GM19455 (cell line): Measurements from ENCODE around the gene HOXA4.

Experiments
- ATAC-seq: cut with Tn5 transposase; IDR thresholded peaks from one replicate; pipeline ENCODE4 v1.9.1; 2021; ENCODE audit not compliant: unreplicated experiment

The HOXA4 gene

DNA sequence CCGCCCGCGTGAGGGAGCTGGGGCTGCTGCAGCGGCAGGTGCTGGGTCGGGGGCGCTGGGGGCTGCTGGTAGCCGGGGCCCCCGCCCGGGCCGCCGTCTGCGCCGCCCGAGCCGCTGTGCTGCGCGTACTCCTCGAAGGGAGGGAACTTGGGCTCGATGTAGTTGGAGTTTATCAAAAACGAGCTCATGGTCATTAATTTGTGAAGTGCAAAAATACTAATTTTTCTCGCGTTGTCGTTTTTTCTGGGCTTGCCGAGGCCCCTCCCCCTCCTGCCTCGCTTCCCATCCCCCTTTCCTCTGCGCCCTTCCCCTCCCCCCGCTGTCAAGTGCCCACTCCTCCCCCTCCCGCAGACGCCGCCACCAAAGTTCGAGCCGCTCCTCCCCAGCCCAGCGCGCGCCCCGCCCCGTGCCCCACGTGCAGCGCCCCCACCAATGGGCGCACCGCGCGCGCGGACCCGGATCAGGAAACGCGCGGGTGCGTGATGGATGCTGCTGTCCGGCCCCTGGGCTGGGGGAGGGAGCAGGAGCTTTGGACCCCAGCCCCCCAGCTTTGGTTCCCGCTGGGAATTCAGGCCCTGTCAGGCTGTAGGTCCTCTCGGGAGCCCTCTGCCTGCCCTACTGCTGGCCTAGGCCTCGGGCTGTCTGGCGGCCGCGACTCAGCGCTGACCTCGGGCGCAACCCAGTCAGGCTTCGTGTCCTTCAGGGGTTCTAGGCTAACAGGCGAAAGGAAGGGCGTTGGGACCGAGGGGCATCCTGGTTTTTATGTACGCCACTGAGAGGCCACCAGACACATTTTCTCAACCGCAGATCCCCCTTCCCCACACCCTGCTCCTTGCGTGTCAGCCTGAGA, at the start of gene HOXA4:
Gene HOXA4, minus strand, starts transcription at position 218 of the 850 bp plus-strand sequence. Its CDS starts 24 bp downstream, at position 194.
- peak; percentile 69 for ATAC-seq

- no peak for ATAC-seq
Measured at GRCh38 chr7:27179503-27180430, 49.2 kb upstream of the HOXA4 start.

DNA sequence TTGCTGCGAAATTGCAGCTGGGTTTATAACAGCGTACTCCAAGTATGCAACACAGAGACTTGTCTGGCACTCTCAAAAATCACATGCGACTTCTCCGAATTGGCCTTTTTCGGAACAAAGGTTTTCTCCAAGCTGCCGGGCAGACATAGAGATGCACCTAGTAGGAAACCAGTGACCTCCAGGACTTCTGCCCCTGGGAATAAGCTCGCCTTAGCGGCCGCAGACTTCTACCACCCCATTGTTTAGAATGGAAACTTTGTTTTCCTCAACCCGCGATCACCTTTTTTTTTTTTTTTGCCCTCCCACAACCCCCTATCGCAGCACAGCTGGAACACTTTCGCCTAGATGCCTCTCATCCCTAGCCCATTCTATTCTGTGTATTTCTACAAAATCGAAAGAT, 48.5 kb upstream of the HOXA4 start:
- no peak for ATAC-seq

DNA sequence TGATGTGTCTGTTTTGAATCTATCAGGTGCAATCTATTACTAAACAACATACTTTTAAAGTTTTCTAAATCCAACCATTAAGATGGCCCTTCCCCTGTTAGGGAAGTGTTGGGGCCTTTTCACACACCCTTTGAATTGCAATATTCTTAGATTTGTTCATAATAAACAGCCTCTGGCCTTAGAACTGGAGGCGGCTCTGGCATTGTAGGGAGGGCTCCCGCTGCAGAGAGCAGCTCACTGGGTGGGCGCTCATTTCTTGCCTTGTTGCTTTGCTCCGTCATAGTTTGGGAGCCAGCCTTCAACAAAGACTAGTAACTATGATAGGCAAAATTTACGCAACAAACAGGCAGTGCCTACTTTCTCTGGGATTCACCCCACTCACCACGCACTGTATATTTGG, 47.8 kb upstream of the HOXA4 start:
- ATAC-seq = no peak

DNA sequence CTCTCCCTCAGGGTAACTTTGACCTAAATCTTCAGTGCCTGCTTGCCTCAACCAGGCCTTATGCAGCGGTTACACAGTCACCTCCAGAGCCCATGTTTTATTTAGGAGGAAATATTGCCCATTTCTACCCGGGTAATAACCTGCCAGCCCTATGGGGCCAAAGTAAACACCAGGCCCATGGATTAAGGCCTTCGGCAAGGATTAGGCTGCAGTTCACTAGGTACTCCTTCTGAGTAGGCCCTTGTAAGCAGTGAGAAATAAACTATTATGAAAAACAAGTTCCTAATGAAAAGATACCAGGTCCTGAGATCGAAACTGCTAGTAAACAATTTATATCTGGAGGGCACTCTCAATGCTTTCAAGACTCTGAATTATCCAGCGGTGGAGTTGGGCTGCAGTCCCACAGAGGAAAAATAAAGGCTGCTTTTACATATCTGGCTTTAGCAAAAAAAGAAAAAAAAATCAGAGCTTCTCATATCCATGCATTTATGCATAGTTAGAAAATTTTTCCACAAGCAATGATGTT, 47.3 kb upstream of the HOXA4 start:
- no peak for ATAC-seq

- no peak for ATAC-seq
Measured at GRCh38 chr7:27176962-27177794, 46.6 kb upstream of the HOXA4 start.

- ATAC-seq = no peak
Measured at GRCh38 chr7:27176524-27176845, 45.9 kb upstream of the HOXA4 start.

- ATAC-seq = no peak
Measured at GRCh38 chr7:27175626-27176523, 45.3 kb upstream of the HOXA4 start.

DNA sequence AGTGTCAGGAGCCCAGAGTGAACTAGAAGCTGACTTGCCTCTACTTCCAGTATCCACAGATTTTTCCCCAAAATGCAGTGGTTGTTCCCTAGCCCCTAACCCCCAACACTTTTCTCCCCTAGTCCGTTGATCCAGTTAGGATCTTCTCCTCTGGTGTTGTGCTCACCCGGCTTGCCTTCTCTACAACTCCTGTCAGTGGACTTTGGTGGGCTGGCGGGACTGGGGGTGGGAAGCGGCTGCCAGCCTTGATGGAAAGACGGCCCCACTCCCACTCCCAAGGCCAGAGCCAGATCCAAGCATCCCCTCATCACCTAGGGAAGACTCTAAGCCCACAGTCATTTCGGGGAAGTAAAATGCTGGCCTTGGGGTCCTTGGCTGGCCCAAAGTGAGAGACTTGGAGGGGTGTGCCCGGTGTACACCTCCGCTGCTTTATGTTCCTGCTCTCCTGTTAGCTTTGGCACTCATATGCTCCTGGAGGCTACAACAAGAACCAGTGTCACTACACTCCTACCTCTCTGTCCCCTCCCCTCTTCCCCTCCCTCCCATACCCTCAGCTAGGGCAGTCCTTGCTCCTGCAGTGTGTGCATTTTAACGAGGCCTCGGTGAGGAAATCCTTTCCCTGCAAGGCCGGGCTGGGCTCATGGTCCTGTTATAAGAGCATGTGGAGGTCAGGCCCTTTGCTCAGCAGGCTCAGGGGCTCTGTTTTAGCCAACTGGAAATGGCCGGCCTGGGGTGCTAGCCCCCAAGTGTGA, 44.5 kb upstream of the HOXA4 start:
- no peak for ATAC-seq

- no peak for ATAC-seq
Measured at GRCh38 chr7:27173956-27174873, 43.7 kb upstream of the HOXA4 start, which contains the start of gene HOXA10. TSS of gene HOXA10 (minus strand) at chr7:27174320. CDS start at chr7:27174306, 14 bp downstream.

DNA sequence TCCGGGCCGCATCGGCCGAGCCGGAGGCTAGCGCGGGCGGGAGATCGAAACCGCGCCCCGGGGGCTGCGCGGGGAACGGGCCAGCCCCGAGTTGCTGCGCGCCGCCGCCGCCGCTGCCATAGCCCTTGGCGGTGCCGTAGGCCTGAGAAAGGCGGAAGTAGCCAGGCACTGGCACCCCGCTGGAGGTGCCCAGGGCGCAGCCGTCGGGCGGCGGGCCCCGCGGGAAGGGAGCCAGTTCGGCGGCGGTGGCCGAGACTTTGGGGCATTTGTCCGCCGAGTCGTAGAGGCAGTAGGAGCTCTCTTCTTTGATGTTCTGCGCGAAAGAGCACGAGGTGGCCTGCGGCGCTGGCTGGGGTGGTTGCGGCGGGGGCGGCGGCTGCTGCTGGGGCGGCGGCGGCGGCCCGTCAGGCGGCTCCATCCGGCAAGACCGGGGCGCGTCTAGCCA, 43.0 kb upstream of the HOXA4 start:
- ATAC-seq = no peak

GRCh38 chr7:27172823-27173510, 42.4 kb upstream of the HOXA4 start:
- ATAC-seq = no peak

DNA sequence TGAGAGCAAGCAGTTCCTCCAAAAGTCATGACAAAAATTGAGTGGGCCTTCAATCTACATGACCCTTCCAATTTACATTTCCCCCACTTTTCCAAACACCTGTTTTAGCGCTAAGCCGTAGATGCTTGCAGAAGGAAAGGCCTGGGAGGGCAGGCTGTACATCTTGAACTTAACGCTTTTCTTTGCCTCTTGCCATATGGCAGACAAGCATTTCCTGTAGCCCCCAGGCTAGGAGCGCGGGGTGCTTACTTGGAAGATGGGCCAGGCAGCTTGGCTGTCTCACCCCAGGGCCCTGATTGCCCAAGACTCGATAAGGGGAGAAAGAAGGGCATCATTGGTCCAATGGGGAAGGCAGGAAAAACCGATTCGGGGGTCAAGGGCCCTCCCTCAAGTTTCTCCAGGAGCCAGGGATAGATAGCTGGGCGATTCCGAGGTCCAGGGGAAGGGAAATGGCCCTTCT, 41.8 kb upstream of the HOXA4 start:
- no peak for ATAC-seq

DNA sequence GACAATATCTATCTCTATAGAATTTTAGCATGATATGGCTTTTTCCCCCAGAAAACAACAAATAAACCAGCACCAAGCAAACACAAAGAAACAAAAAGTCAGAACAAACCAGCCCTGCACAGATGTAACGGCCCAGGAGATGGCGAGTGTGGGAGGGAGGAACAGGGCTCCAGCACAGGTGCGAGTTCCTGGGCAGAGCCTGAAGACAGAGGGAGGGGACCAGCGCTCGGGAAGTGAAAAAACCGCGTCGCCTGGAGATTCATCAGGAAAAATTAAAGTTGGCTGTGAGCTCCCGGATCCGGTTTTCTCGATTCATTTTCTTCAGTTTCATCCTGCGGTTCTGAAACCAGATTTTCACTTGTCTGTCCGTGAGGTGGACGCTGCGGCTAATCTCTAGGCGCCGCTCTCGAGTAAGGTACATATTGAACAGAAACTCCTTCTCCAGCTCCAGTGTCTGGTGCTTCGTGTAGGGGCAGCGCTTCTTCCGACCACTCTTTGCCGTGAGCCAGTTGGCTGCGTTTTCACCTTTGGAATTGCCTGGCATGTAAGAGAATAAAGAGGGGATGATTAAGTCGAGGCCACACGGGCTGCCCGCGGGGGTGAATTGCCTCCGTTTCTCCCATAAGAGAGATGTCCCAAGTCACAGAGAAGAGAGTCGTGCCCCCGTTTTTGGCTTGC, 41.2 kb upstream of the HOXA4 start:
- ATAC-seq = no peak

DNA sequence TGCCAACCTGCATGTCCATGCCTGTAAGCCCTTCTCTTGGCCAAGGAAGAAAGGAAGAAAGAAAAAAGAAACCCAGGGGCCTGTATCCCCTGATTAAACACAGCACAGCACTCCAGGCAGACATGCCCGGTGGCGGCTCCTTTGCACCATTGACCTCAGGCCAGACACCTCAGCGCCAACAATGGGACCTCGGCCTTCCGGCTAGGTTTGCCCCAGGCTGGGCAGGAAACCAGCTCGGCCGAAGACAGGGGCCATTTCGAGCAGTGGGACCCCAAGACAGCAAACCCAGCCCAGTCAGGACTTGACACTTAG, 40.7 kb upstream of the HOXA4 start:
- no peak for ATAC-seq

DNA sequence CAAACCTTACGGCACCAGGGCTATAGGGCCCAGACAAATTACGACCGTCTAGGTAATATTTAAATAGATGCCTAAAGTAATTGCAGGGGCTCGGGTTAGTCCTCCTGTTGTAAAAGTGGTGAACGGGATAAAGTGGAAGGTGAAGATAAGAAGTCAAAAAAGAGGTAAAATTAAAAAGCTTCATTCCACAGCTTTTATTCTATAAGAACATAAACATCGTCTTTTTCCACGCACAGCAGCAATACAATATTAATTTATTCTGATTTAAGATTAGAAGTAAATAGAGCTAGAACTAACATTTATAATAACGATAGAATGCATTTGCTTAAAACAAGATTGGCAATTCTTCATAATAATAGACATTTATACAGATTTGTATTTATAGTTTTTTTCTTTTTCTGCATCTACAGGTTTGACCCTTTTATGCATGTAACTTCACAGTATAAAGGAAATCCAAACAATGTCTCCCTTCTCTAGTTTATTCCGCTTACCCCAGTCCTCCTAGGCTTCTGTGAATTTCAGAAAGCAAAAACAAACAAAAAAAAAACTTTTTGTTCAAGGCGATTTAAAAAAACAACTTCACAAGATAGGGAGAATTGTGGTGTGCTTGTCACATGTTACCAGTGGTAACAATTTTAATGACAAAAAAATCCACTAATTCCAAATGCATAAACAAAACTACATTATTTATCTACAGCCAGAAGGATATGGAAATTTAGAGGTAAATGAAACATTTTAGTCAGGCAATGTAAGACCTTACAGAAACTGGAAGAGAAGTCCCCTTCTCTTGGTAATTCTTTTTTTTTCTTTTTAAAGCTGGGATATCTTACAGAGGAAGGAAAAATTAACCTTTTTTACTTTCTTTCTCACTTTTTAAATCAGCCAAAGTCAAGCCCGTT, 40.1 kb upstream of the HOXA4 start:
- no peak for ATAC-seq
